Endodermal cell (in vitro differentiated cells): ENCODE results near the gene GUCY2F. TPM values are rescaled to one million over a fixed set of nuclear protein-coding genes. Genes with fewer than 3 reads are reported as not detected.

Experiments used
- DNase-seq: peaks from one replicate; pipeline ENCODE4 v3.0.0-alpha.2; 2017
- H3K27ac ChIP-seq: 2 replicates; pipeline ENCODE4 v1.5.1; 2013; ENCODE audit warnings: mild to moderate bottlenecking, low read depth, low read length, moderate library complexity
- H3K27me3 ChIP-seq: 2 replicates; pipeline ENCODE4 v1.6.1; 2013; ENCODE audit warnings: mild to moderate bottlenecking, low read length, moderate library complexity; ENCODE audit not compliant: insufficient read depth, control insufficient read depth, poor library complexity, severe bottlenecking
- H3K36me3 ChIP-seq: 2 replicates; pipeline ENCODE4 v1.7.0; 2013; ENCODE audit warnings: mild to moderate bottlenecking, low read length, moderate library complexity; ENCODE audit not compliant: control insufficient read depth, insufficient read depth
- H3K4me1 ChIP-seq: one replicate; pipeline ENCODE4 v1.7.0; 2013; ENCODE audit warnings: low read length; ENCODE audit not compliant: control insufficient read depth, insufficient read depth
- H3K4me3 ChIP-seq: 2 replicates; pipeline ENCODE4 v1.5.1; 2013; ENCODE audit warnings: mild to moderate bottlenecking, low read length, moderate library complexity
- H3K9ac ChIP-seq: 2 replicates; pipeline ENCODE4 v1.6.1; 2013; ENCODE audit warnings: mild to moderate bottlenecking, low read length, moderate library complexity; ENCODE audit not compliant: poor library complexity, severe bottlenecking; ENCODE audit errors: extremely low read depth
- H3K9me3 ChIP-seq: 2 replicates; pipeline ENCODE4 v1.6.1; 2013; ENCODE audit warnings: mild to moderate bottlenecking, low read length, moderate library complexity; ENCODE audit not compliant: control insufficient read depth
- H3K27ac Mint-ChIP-seq: 2 replicates; pipeline ENCODE4 v1.8.0; 2020; ENCODE audit warnings: mixed read lengths
- H3K27me3 Mint-ChIP-seq: 2 replicates; pipeline ENCODE4 v1.8.0; 2021; ENCODE audit warnings: mild to moderate bottlenecking, mixed read lengths; ENCODE audit not compliant: insufficient read depth
- H3K36me3 Mint-ChIP-seq: 2 replicates; pipeline ENCODE4 v1.8.0; 2020; ENCODE audit warnings: low read depth, mixed read lengths
- H3K4me1 Mint-ChIP-seq: 2 replicates; pipeline ENCODE4 v1.8.0; 2020; ENCODE audit warnings: mixed read lengths
- H3K4me3 Mint-ChIP-seq: 2 replicates; pipeline ENCODE4 v1.8.0; 2020; ENCODE audit warnings: mild to moderate bottlenecking, moderate library complexity, mixed read lengths
- H3K9me3 Mint-ChIP-seq: 2 replicates; pipeline ENCODE4 v1.8.0; 2020; ENCODE audit warnings: mild to moderate bottlenecking, mixed read lengths
- WGBS, 2 experiments: methylation state at CpG; one replicate each; pipeline versions ENCODE4 v1.1.5 to v1.1.7; 2013; ENCODE audit warnings: missing lambda C conversion rate in 2 of 2, mixed read lengths in 1 of 2; ENCODE audit not compliant: insufficient coverage in 1 of 2, insufficient read length in 1 of 2; 5-methylcytosine and 5-hydroxymethylcytosine counted together
- total RNA-seq, 2 donors: library from RNA; stranded (reverse); fragmentation: NEBNext Ultra II Directional in 1 of 2; extraction: Animal tissue kit (Norgen Biotek cat#: 25700) in 1 of 2; gene quantifications; 2 replicates in 1 of 2; 3 replicates in 1 of 2; pipeline ENCODE4 v1.2.1, GENCODE V29; 2021
- TF ChIP-seq, protein P1 (sequence below): fragments of 200-600 bp; sonication (generic); conservative IDR thresholded peaks from 2 replicates; pipeline ENCODE4 v1.5.0; 2021; ENCODE audit warnings: antibody characterized with exemption, mild to moderate bottlenecking

Gene GUCY2F
- total RNA-seq, 2 donors from 2014 or later, result 0.09 TPM; not detected in 1

DNA sequence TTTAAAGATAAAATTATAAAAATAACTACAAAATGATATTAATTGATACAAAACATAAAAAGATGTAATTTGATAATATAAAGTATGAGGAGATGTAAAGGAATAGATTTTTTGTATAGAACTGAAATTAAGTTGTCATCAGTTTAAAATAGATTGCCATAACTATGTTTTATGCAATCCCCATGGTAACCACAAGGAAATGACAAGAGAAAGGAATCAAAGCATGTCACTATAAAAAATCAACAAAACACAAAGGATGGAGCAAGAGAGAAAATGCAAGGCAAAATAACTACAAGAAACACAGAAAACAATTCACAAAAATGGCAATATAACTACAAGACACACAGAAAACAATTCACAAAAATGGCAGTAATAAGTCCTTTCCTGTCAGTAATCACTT, 27.0 kb upstream of the GUCY2F start:
- H3K9me3 ChIP-seq, result no peaks in the 10 kb centered on the region
- no peaks in the 10 kb centered on the region for H3K36me3 ChIP-seq
- no peak overlapping the region for H3K27ac Mint-ChIP-seq
- H3K4me3 Mint-ChIP-seq, result no peak overlapping the region
- no peaks in the 10 kb centered on the region for H3K36me3 Mint-ChIP-seq
- H3K27me3 Mint-ChIP-seq, result peaks cover 35% of the 10 kb centered on the region
- H3K27me3 ChIP-seq, result peaks cover 9% of the 10 kb centered on the region
- H3K9me3 Mint-ChIP-seq, result no peaks in the 10 kb centered on the region
- no peaks in the 10 kb centered on the region for H3K4me1 ChIP-seq
- H3K9ac ChIP-seq, result no peak overlapping the region
- TF ChIP-seq, protein P1, sequence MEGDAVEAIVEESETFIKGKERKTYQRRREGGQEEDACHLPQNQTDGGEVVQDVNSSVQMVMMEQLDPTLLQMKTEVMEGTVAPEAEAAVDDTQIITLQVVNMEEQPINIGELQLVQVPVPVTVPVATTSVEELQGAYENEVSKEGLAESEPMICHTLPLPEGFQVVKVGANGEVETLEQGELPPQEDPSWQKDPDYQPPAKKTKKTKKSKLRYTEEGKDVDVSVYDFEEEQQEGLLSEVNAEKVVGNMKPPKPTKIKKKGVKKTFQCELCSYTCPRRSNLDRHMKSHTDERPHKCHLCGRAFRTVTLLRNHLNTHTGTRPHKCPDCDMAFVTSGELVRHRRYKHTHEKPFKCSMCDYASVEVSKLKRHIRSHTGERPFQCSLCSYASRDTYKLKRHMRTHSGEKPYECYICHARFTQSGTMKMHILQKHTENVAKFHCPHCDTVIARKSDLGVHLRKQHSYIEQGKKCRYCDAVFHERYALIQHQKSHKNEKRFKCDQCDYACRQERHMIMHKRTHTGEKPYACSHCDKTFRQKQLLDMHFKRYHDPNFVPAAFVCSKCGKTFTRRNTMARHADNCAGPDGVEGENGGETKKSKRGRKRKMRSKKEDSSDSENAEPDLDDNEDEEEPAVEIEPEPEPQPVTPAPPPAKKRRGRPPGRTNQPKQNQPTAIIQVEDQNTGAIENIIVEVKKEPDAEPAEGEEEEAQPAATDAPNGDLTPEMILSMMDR, result peak; percentile 55
- H3K27ac ChIP-seq, result no peak overlapping the region
- no peak overlapping the region for H3K4me3 ChIP-seq
- DNase-seq, result no peak
- H3K4me1 Mint-ChIP-seq, result no peaks in the 10 kb centered on the region

DNA sequence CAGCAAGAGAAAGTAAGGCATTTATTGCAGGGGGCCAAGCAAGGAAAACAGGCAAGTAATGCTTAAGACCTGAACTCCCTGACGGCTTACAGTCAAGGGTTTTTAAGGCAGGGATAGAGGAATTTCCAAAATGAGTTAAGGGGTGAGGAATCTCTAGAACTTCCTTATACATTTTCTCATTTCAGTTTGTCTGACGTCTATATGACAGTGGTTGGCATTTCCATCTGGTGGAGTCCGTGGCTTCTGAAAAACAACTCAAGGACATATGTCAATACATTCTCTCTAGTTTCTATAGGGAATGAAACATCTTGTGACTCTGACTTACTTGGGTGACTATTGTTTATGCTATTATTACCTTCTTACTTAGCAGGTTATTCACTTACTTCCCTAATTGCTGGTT, 19.3 kb upstream of the GUCY2F start:
- Histone ChIP-seq H3K36me3 (no peaks in the 10 kb centered on the region), H3K9ac (no peak overlapping the region), H3K27ac (no peak overlapping the region), H3K27me3 (peaks cover 7% of the 10 kb centered on the region), H3K4me3 (no peak overlapping the region), H3K9me3 (no peaks in the 10 kb centered on the region), H3K4me1 (no peaks in the 10 kb centered on the region)
- H3K9me3 Mint-ChIP-seq, result no peaks in the 10 kb centered on the region
- H3K27me3 Mint-ChIP-seq, result peaks cover 47% of the 10 kb centered on the region
- WGBS, 2 experiments, result 91% methylated on average over 1 to 3 of the region's 3 CpGs
- H3K27ac Mint-ChIP-seq, result no peak overlapping the region
- DNase-seq, result no peak
- no peaks in the 10 kb centered on the region for H3K36me3 Mint-ChIP-seq
- no peaks in the 10 kb centered on the region for H3K4me1 Mint-ChIP-seq
- TF ChIP-seq, protein P1, result no peak
- no peak overlapping the region for H3K4me3 Mint-ChIP-seq

DNA sequence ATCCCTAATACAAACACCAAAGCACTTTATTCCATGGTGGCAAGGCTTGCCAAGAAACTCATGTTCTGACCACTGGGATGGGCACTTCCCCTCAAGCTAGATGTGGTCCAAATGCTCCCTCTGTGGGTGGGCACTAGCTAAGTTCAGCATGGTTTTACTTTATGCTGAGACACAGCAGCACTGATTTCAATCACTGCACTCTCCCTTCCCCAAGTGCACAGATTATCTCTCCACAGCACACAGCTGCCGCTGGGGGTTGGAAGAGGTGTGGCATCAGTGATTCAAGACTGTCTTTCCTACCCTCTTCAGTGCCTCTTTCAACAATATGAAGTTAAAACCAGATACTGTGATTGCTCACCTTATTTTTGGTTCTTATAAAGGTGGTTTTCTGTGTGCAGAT, 16.5 kb upstream of the GUCY2F start:
- TF ChIP-seq, protein P1, result no peak
- H3K9ac ChIP-seq, result no peak overlapping the region
- H3K4me1 ChIP-seq, result peaks cover 4% of the 10 kb centered on the region
- no peaks in the 10 kb centered on the region for H3K36me3 ChIP-seq
- H3K4me3 ChIP-seq, result no peak overlapping the region
- Mint-ChIP-seq H3K4me3 (no peak overlapping the region), H3K36me3 (no peaks in the 10 kb centered on the region), H3K9me3 (no peaks in the 10 kb centered on the region), H3K4me1 (peaks cover 8% of the 10 kb centered on the region), H3K27ac (no peak overlapping the region), H3K27me3 (peaks cover 63% of the 10 kb centered on the region)
- no peak overlapping the region for H3K27ac ChIP-seq
- H3K9me3 ChIP-seq, result no peaks in the 10 kb centered on the region
- DNase-seq, result no peak
- peaks cover 7% of the 10 kb centered on the region for H3K27me3 ChIP-seq
- 100% methylated on average over 1 of the region's 1 CpG; no CpG with 5 or more reads in 1 of the 2 experiments for WGBS, 2 experiments
